Peyer's patch (tissue), 4 donors: Measurements from ENCODE around the gene RPLP2. TPM values are rescaled to one million over a fixed set of nuclear protein-coding genes. Genes with fewer than 3 reads are reported as not detected.

Experiments used
- DNase-seq, 3 donors: peaks; one replicate each; pipeline ENCODE4 v3.0.0-alpha.2; 2017 to 2019
- H3K27ac ChIP-seq, 4 donors: fragments of 200-600 bp; sonication (generic); one replicate each; pipeline ENCODE4 v1.5.1; 2016 to 2019
- H3K27me3 ChIP-seq, 2 donors: fragments of 200-600 bp; sonication (generic); one replicate each; pipeline ENCODE4 v1.5.1; 2019
- H3K36me3 ChIP-seq, 3 donors: fragments of 200-600 bp; sonication (generic); one replicate each; pipeline ENCODE4 v1.5.1; 2016 to 2019
- H3K4me1 ChIP-seq, 4 donors: fragments of 200-600 bp; sonication (generic); one replicate each; pipeline ENCODE4 v1.5.1; 2016 to 2019
- H3K4me3 ChIP-seq, 4 donors: fragments of 200-600 bp; sonication (generic); 1 replicate in 3 of 4; 2 replicates in 1 of 4; pipeline ENCODE4 v1.5.1; 2016 to 2019; ENCODE audit warnings: mild to moderate bottlenecking in 1 of 4
- H3K9me3 ChIP-seq, 4 donors: fragments of 200-600 bp; sonication (generic); one replicate each; pipeline ENCODE4 v1.5.1; 2016 to 2019; ENCODE audit warnings: mild to moderate bottlenecking in 1 of 4
- POLR2A ChIP-seq, 2 donors: fragments of 450-650 bp; IDR thresholded peaks; one replicate each; pipeline ENCODE4 v1.5.1; 2017; ENCODE audit warnings: antibody characterized with exemption in 2 of 2, mild to moderate bottlenecking in 2 of 2, moderate library complexity in 2 of 2
- total RNA-seq, 4 donors: library from RNA; depleted of rRNA; stranded (reverse); fragments of >200 nt; gene quantifications; one replicate each; pipeline ENCODE4 v1.1.0, GENCODE V29; 2016
- TF ChIP-seq, protein P1 (sequence below), 6 experiments: fragments of 450-650 bp in 4 of 6; fragments of 200-600 bp in 2 of 6; sonication (generic) in 1 of 6; IDR thresholded peaks; one replicate each; pipeline ENCODE4 v1.5.1; 2017 to 2019; ENCODE audit warnings: antibody characterized with exemption in 6 of 6, mild to moderate bottlenecking in 3 of 6, moderate library complexity in 1 of 6

RPLP2 gene
- total RNA-seq, 4 donors from 2014 or later: 261 to 1,717 (median 510) TPM

DNA sequence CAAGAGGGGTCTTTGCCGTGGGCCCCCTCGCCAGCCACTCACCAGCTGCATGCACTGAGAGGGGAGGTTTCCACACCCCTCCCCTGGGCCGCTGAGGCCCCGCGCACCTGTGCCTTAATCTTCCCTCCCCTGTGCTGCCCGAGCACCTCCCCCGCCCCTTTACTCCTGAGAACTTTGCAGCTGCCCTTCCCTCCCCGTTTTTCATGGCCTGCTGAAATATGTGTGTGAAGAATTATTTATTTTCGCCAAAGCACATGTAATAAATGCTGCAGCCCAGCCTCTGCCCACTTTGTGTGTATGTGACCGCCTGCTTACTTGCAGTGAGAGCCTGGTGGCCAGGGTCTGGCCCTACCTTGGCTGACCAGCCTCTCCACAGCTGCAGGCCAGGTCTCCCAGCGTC is 15.2 kb downstream of the RPLP2 start:
- Histone ChIP-seq H3K27ac (peak overlapping the region in 2 of 4 donors; percentile 81 to 94), H3K4me1 (peaks cover 19 to 74% (median 41%) of the 10 kb centered on the region in 4 donors), H3K9me3 (no peaks in the 10 kb centered on the region), H3K36me3 (peaks cover 0 to 38% (median 0%) of the 10 kb centered on the region in 3 donors), H3K27me3 (peaks cover 0 to 14% of the 10 kb centered on the region in 2 donors), H3K4me3 (no peak overlapping the region)
- no peak for TF ChIP-seq POLR2A (IDR thresholded peaks at IDR 0.05)
- TF ChIP-seq, protein P1, sequence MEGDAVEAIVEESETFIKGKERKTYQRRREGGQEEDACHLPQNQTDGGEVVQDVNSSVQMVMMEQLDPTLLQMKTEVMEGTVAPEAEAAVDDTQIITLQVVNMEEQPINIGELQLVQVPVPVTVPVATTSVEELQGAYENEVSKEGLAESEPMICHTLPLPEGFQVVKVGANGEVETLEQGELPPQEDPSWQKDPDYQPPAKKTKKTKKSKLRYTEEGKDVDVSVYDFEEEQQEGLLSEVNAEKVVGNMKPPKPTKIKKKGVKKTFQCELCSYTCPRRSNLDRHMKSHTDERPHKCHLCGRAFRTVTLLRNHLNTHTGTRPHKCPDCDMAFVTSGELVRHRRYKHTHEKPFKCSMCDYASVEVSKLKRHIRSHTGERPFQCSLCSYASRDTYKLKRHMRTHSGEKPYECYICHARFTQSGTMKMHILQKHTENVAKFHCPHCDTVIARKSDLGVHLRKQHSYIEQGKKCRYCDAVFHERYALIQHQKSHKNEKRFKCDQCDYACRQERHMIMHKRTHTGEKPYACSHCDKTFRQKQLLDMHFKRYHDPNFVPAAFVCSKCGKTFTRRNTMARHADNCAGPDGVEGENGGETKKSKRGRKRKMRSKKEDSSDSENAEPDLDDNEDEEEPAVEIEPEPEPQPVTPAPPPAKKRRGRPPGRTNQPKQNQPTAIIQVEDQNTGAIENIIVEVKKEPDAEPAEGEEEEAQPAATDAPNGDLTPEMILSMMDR (IDR thresholded peaks at IDR 0.05): no peak
- DNase-seq: no peak

DNA sequence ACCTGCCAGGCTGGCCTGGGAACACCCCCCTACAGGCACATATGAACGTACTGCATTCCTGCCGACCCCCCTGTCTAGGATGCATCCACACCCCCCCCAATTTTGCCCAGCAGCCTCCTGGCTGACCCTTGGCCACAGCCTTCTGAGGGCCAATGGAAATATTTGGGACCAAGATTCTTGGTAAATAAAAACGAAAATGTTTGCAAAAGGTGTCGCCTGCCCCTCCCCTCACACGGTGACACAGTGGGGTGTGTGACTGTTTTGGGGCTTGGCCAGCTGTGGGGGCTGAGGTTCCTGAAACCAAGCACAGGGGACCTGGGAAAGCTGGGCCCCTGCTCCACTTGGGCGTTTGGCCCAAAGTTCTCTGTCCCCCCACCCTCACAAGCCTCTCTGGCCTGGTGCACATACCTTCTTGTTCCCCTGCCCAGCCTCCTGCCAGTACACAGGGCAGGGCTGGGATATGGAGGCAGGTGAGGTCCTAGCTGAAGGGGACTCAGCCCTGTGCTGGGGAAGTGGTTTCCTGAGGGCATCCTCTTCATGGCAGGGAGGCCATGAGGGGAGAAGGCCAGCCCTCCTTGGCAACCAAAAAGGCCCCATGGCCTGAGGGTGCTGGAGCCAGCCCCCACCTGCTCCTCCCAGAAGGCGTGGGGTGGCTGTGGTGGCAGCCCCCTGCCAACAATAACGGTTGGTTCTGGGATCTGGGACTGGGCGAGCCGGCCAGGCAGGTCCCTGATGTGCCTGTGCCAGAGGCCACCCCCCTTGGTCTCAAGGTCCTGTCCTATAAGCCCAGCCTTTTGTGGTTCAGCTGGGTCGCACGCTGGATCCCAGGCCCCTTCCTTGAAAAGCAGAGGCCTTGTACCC is 15.8 kb downstream of the RPLP2 start:
- no peak for DNase-seq
- Histone ChIP-seq H3K36me3 (peaks cover 0 to 38% (median 0%) of the 10 kb centered on the region in 3 donors), H3K27me3 (peaks cover 0 to 20% of the 10 kb centered on the region in 2 donors), H3K27ac (peak overlapping the region in 3 of 4 donors; percentile 81 to 94 (median 85)), H3K4me3 (no peak overlapping the region), H3K9me3 (no peaks in the 10 kb centered on the region), H3K4me1 (peaks cover 20 to 77% (median 40%) of the 10 kb centered on the region in 4 donors)
- no peak for TF ChIP-seq POLR2A (IDR thresholded peaks at IDR 0.05)
- TF ChIP-seq, protein P1 (IDR thresholded peaks at IDR 0.05): no peak

DNA sequence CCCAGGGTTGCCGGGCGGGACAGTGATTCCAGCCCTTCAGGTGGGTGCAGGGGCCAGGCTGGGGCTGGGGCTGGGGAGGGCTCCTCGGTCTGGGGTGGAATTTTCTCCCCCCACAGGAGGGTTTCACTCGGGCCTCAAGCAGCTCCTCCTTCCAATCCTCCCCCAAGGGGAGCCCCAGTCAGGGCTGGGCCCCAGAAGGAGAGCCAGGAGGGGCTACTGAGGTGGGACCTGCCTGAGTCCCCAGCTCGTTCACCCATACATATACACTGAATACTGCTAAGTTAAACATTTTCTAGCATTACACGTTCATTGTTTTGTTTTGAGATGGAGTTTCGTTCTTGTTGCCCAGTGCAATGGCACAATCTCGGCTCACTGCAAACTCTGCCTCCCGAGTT is 16.5 kb downstream of the RPLP2 start:
- Histone ChIP-seq H3K9me3 (no peaks in the 10 kb centered on the region), H3K4me1 (peaks cover 18 to 77% (median 39%) of the 10 kb centered on the region in 4 donors), H3K4me3 (peak overlapping the region in 2 of 4 donors; percentile 65 to 73), H3K27me3 (peaks cover 0 to 20% of the 10 kb centered on the region in 2 donors), H3K36me3 (peaks cover 0 to 38% (median 0%) of the 10 kb centered on the region in 3 donors), H3K27ac (peak overlapping the region; percentile 81 to 94 (median 85))
- TF ChIP-seq POLR2A (IDR thresholded peaks at IDR 0.05): no peak
- TF ChIP-seq, protein P1 (IDR thresholded peaks at IDR 0.05): no peak
- no peak for DNase-seq

DNA sequence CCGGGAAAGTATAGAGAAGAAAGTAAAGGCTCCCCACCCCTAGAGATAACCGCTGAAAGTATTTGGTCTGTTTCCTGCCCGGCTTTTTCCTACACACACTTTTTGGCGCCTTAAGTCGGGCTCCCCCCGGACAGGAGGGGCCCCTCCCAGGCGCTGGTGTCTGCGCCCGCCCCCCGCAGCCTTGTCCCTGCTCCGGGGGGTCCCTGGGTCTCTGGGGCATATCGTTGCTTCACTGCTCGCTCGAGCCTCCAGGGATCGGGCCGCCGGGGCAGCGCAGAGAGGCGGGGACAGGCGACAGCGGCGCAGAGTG is 17.0 kb downstream of the RPLP2 start:
- H3K27ac ChIP-seq: peak overlapping the region; percentile 81 to 94 (median 85)
- TF ChIP-seq, protein P1 (IDR thresholded peaks at IDR 0.05): no peak
- no peak for TF ChIP-seq POLR2A (IDR thresholded peaks at IDR 0.05)
- no peak for DNase-seq
- peaks cover 0 to 20% of the 10 kb centered on the region in 2 donors for H3K27me3 ChIP-seq
- H3K4me1 ChIP-seq: peaks cover 18 to 75% (median 39%) of the 10 kb centered on the region in 4 donors
- H3K9me3 ChIP-seq: no peaks in the 10 kb centered on the region
- H3K4me3 ChIP-seq: peak overlapping the region; percentile 55 to 73 (median 64)
- peaks cover 0 to 34% (median 0%) of the 10 kb centered on the region in 3 donors for H3K36me3 ChIP-seq

- Histone ChIP-seq H3K4me3 (peak overlapping the region; percentile 55 to 73 (median 64)), H3K9me3 (no peaks in the 10 kb centered on the region), H3K27me3 (peaks cover 0 to 20% of the 10 kb centered on the region in 2 donors), H3K4me1 (peaks cover 18 to 75% (median 41%) of the 10 kb centered on the region in 4 donors), H3K36me3 (peaks cover 0 to 29% (median 0%) of the 10 kb centered on the region in 3 donors), H3K27ac (peak overlapping the region; percentile 81 to 94 (median 85))
- no peak for TF ChIP-seq POLR2A (IDR thresholded peaks at IDR 0.05)
- TF ChIP-seq, protein P1 (IDR thresholded peaks at IDR 0.05): peak in 1 of 6 experiments; percentile 3
- peak; percentile 65 to 82 (median 81) for DNase-seq
Observed at GRCh38 chr11:827146-827896, 17.6 kb downstream of the RPLP2 start.
